ENCODE measurements around the gene EPX.

DNA sequence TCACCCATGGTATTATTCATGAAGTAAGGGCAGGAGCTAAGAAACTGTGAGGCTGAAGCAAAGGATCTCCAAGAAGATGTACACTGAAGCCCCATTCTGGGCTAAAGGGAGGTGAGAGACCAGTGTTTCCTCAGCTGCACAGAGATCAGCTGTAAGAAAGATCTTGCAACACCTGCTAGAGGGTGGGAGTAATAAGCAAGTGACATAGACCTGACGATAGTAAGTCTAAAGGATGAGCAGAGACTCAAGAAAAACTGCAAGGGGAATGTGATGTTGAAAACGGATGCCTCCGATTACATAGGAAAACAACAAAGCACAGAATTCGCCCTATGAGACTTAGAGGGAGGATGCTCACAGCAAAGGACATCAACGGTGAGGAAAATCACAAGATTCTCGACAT lies 25.8 kb upstream of the EPX start, which contains the start of gene OR4D2:
- TF ChIP-seq, protein P1, sequence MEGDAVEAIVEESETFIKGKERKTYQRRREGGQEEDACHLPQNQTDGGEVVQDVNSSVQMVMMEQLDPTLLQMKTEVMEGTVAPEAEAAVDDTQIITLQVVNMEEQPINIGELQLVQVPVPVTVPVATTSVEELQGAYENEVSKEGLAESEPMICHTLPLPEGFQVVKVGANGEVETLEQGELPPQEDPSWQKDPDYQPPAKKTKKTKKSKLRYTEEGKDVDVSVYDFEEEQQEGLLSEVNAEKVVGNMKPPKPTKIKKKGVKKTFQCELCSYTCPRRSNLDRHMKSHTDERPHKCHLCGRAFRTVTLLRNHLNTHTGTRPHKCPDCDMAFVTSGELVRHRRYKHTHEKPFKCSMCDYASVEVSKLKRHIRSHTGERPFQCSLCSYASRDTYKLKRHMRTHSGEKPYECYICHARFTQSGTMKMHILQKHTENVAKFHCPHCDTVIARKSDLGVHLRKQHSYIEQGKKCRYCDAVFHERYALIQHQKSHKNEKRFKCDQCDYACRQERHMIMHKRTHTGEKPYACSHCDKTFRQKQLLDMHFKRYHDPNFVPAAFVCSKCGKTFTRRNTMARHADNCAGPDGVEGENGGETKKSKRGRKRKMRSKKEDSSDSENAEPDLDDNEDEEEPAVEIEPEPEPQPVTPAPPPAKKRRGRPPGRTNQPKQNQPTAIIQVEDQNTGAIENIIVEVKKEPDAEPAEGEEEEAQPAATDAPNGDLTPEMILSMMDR (IDR thresholded peaks at IDR 0.05; ENCODE audit: low read depth, low read length), result no peak
- no peak for TF ChIP-seq POLR2A (IDR thresholded peaks at IDR 0.05; ENCODE audit: extremely low read depth, insufficient read length)
